Pancreas (tissue), 10 donors: ENCODE results near the gene LGR6. TPM values are rescaled to one million over a fixed set of nuclear protein-coding genes. Genes with fewer than 3 reads are reported as not detected.
A peak's percentile ranks its signal among the peaks of the same experiment; 100 is the strongest.
"Not testable (repeated sequence)": the region's sequence is repeated elsewhere in the genome, so short reads cannot be mapped to it uniquely, and the experiment has no call there.

Experiments used
- ATAC-seq, 4 donors: fragments of 200-7000 bp; cut with Tn5 transposase; one replicate each; pipeline versions ENCODE4 v1.8.0 to v1.9.1; 2020; ENCODE audit warnings: mild to moderate bottlenecking in 4 of 4, moderate library complexity in 4 of 4
- DNase-seq, 6 donors: peaks; one replicate each; pipeline ENCODE4 v3.0.0-alpha.2; 2020
- FAIRE-seq: peaks from 2 replicates; lab custom pipeline; 2012; peaks lifted over from hg19 to GRCh38; lab: Jason Lieb, UNC
- H3K27ac ChIP-seq, 4 donors: fragments of 200-600 bp; sonication (generic); 1 replicate in 3 of 4; 2 replicates in 1 of 4; pipeline versions ENCODE4 v1.5.0 to v1.8.0; 2020
- H3K27me3 ChIP-seq, 4 donors: fragments of 200-600 bp; one replicate each; pipeline ENCODE4 v1.8.0; 2021
- H3K36me3 ChIP-seq, 3 donors: fragments of 200-600 bp; sonication (generic) in 1 of 3; one replicate each; pipeline versions ENCODE4 v1.5.0 to v1.8.0; 2020 to 2021
- H3K4me1 ChIP-seq, 3 donors: fragments of 200-600 bp; one replicate each; pipeline ENCODE4 v1.8.0; 2021
- H3K4me3 ChIP-seq, 4 donors: fragments of 200-600 bp; sonication (generic) in 2 of 4; one replicate each; pipeline versions ENCODE4 v1.5.0 to v1.8.0; 2020 to 2021
- H3K9me3 ChIP-seq, 4 donors: fragments of 200-600 bp; one replicate each; pipeline ENCODE4 v1.8.0; 2021
- CTCF ChIP-seq, 4 donors: fragments of 200-600 bp; sonication (generic) in 3 of 4; IDR thresholded peaks; one replicate each; pipeline versions ENCODE4 v1.5.0 to v1.8.0; 2021; ENCODE audit warnings: antibody characterized with exemption in 4 of 4
- WGBS, 2 donors: extraction: QIAGEN DNeasy Blood & Tissue Kit; methylation state at CpG; one replicate each; pipeline ENCODE4 v1.1.7; 2013; 5-methylcytosine and 5-hydroxymethylcytosine counted together
- intact Hi-C, 3 donors: fragments of 100-400 bp; cut with DNase I; formaldehyde crosslinking; loops; one replicate each; pipeline versions ENCODE4 v1.11.1 to v1.14.2; 2022
- polyA plus RNA-seq, 2 donors: library from polyadenylated mRNA; stranded (reverse); fragments of 200-250 nt; gene quantifications; one replicate each; pipeline ENCODE4 v1.2.3, GENCODE V29; 2013
- total RNA-seq, 6 donors: library from RNA; stranded (reverse); fragmentation: NEBNext Ultra II Directional in 4 of 6; extraction: Animal tissue kit (Norgen Biotek cat#: 25700) in 4 of 6; gene quantifications; one replicate each; pipeline versions ENCODE4 v1.2.1 to v1.2.4, GENCODE V29; 2021 to 2023
- donor health status: healthy with polysubstance abuse.
- donor health status: DM: no; HTN: no; CAD: no; lungs with moderate emphysema.
- donor health status: DM: no; HTN: no; CAD: no.
- donor health status: control.
- donor health status: control.
- donor health status: Bipolar disorder and iron deficiency.
- donor health status: DM: yes; HTN: yes; CAD: no.
- donor health status: DM: no; HTN: no; CAD: no.
- donor health status: DM: no; HTN: no; CAD: no.
- donor health status: DM: yes; HTN: yes; CAD: no.

Gene LGR6
- total RNA-seq (under 1 TPM in 3 of 6 donors, not detected in 3; 0.06 to 0.20 (median 0.06) TPM), polyA plus RNA-seq (under 1 TPM; 0.15 to 0.47 TPM)

DNA sequence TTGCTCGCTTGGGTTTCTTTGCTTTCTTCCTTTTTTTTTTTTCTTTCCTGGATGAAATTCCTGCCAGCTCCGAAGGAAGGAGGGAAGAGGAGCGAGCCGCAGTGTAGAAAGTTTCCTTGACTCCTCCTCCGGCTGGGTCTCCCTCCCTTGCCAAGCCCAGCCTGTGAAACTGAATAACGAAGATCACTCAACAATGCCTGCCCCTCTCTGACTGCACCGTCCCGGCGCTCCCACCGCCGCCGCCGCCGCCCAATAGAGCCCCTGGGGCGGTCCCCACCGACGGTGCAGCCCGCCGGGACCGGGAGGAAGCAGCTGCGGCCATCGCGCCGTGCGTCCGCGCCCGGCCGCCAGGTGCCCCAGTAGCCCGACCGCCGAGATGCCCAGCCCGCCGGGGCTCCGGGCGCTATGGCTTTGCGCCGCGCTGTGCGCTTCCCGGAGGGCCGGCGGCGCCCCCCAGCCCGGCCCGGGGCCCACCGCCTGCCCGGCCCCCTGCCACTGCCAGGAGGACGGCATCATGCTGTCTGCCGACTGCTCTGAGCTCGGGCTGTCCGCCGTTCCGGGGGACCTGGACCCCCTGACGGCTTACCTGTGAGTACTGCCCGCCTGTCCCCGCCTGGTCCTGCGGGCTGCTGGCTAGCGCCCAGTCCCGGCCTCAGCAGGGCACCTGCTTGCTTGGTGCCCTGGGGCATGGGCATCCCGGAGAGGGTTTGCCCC is at the start of gene LGR6:
LGR6 (plus strand) TSS at position 186 of the 714 bp plus-strand sequence; CDS start at position 377, 191 bp downstream.
- FAIRE-seq = no peak
- 3 to 5% methylated on average over 39 to 61 of the region's 61 CpGs for WGBS, 2 donors
- intact Hi-C loops = no loop called here

DNA sequence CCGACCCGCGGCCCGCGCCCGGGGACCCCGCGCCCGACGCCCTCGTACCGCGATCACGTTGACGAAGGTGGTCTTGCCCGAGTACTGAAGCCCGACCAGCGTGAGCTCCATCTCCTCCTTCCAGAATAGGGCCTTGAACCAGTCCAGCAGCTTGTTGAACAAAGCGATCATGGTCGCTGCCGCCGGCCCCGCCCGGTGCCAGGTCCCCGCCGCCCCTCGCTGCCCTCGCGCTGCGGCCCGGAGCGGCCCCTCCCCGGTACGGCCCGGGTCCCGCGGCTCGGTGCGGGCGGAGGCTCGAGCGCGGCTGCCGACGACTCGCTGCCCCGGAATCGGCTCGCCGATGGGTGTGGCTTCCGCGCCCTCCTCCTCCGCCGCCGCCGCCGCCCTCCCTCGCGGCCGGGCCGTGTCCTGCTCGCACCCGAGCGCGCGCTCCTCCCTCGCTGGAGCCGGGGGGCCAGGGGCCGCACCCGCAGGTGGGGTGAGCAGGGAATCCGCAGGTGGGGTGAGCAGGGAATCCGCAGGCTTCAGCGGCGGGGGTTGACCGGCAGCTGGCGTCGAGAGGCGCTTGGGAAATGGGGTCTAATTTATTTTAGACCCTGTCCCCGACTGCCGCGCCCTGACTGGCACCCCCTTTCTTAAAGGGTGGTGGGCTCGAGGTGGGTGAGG is 49.1 kb upstream of the LGR6 start, which contains the start of gene ARL8A:
ARL8A (minus strand) TSS at position 336 of the 666 bp plus-strand sequence; CDS start at position 171, 165 bp downstream.
- peak within 1 kb of the TSS; percentile 31 to 81 (median 70) for H3K27ac ChIP-seq
- H3K9me3 ChIP-seq = no peaks in the 10 kb centered on the region
- WGBS, 2 donors = 0 to 1% methylated on average over 76 to 82 of the region's 82 CpGs
- intact Hi-C loops = no loop called here
- peak; percentile 78 to 88 (median 85) for ATAC-seq
- no peaks in the 10 kb centered on the region for H3K27me3 ChIP-seq
- no peaks in the 10 kb centered on the region for H3K36me3 ChIP-seq
- DNase-seq = peak; percentile 63 to 90 (median 73)
- FAIRE-seq = no peak
- peaks cover 0 to 16% (median 8%) of the 10 kb centered on the region in 3 donors for H3K4me1 ChIP-seq
- no peak for TF ChIP-seq CTCF (IDR thresholded peaks at IDR 0.05)
- peak within 1 kb of the TSS; percentile 58 to 97 (median 78) for H3K4me3 ChIP-seq

More for the DNA sequence above, at the start of gene LGR6:
- Histone ChIP-seq H3K27ac (no peak within 1 kb of the TSS), H3K36me3 (no peaks in the 10 kb centered on the region), H3K4me3 (peak within 1 kb of the TSS in 1 of 4 donors; percentile 22), H3K4me1 (no peaks in the 10 kb centered on the region), H3K27me3 (peaks cover 0 to 7% (median 4%) of the 10 kb centered on the region in 4 donors), H3K9me3 (no peaks in the 10 kb centered on the region)
- DNase-seq (peak in 1 of 6 donors; percentile 49), ATAC-seq (peak in 3 of 4 donors; percentile 32 to 53 (median 36))
- no peak for TF ChIP-seq CTCF (IDR thresholded peaks at IDR 0.05)

DNA sequence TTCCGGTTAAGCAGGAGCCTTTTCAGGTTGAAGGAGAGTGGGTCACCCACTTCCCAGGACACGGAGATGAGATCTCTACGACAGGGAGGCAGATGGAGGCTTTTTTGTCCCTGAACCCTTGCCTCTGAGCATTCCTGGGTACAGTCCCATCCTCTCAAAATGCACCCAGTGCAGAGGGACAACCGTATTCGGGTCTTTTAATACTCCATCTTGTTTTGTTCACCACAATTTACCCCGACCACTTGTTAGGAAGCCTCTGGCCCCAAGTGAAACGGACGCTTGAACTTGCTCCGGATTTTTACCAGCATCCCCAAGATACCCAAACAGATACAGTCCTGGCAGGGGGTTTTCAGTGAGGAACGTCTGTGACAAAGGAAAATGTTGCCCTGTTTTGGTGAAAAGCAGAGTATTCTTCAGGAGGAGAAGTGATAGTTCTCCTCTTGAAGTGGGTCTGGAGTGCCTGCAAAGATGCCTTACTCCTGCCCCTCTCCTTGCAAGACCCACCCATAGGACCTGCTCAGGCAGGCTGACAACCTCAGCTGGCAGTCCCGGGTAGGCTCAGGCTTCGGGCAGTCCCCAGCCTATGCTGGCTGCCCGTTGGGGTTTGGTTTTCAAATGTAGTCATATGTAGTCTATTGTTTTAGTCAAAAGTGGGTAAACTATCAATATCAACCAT is 48.4 kb upstream of the LGR6 start:
- H3K4me3 ChIP-seq = peak overlapping the region; percentile 58 to 97 (median 78)
- peak in 3 of 4 donors; percentile 18 to 20 (median 20) for ATAC-seq
- TF ChIP-seq CTCF (IDR thresholded peaks at IDR 0.05) = no peak
- 6 to 13% methylated on average over 13 of the region's 13 CpGs for WGBS, 2 donors
- H3K9me3 ChIP-seq = no peaks in the 10 kb centered on the region
- DNase-seq = no peak
- H3K36me3 ChIP-seq = no peaks in the 10 kb centered on the region
- FAIRE-seq = no peak
- H3K27me3 ChIP-seq = no peaks in the 10 kb centered on the region
- H3K4me1 ChIP-seq = peaks cover 0 to 16% (median 8%) of the 10 kb centered on the region in 3 donors
- intact Hi-C loops = no loop called here
- peak overlapping the region in 3 of 4 donors; percentile 60 to 81 (median 80) for H3K27ac ChIP-seq

- H3K36me3 ChIP-seq, intact Hi-C loops, FAIRE-seq, DNase-seq, ATAC-seq, H3K9me3 ChIP-seq, H3K4me3 ChIP-seq, H3K27me3 ChIP-seq, H3K27ac ChIP-seq: not testable (repeated sequence)
- 90 to 96% methylated on average over 8 of the region's 8 CpGs for WGBS, 2 donors
- H3K4me1 ChIP-seq = peaks cover 0 to 16% (median 8%) of the 10 kb centered on the region in 3 donors
These were observed 47.9 kb upstream of the LGR6 start for GRCh38 chr1:202145744-202146140.

DNA sequence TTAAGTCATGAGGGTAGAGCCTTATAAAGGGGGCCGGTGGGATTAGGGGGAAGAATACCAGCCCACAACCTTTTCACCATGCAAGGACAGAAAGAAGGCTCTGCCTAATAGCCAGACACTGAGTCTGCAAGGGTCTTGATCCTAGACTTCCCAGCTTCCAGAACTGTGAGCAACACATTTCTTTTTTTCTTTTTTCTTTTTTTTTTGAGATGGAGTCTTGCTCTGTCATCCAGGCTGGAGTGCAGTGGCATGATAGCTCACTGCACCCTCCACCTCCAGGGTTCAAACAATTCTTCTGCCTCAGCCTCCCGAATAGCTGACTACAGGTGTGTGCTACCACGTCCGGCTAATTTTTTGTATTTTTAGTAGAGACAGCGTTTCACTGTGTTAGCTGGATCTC is 47.3 kb upstream of the LGR6 start:
- no peak for FAIRE-seq
- peaks cover 0 to 14% (median 8%) of the 10 kb centered on the region in 3 donors for H3K4me1 ChIP-seq
- ATAC-seq = no peak
- no peak for TF ChIP-seq CTCF (IDR thresholded peaks at IDR 0.05)
- no peak for DNase-seq
- H3K36me3 ChIP-seq = no peaks in the 10 kb centered on the region
- H3K27ac ChIP-seq = no peak overlapping the region
- WGBS, 2 donors = 77 to 84% methylated on average over 5 of the region's 5 CpGs
- no peaks in the 10 kb centered on the region for H3K9me3 ChIP-seq
- H3K4me3 ChIP-seq = no peak overlapping the region
- intact Hi-C loops = no loop called here
- no peaks in the 10 kb centered on the region for H3K27me3 ChIP-seq
